Left ventricle myocardium superior (tissue), 1 donor: ENCODE results near the gene DMXL1. TPM values are rescaled to one million over a fixed set of nuclear protein-coding genes. Genes with fewer than 3 reads are reported as not detected.
A peak's percentile ranks its signal among the peaks of the same experiment; 100 is the strongest.

ENCODE experiments used
- ATAC-seq: fragments of 200-7000 bp; cut with Tn5 transposase; one replicate; pipeline ENCODE4 v1.9.1; 2020; ENCODE audit warnings: mild to moderate bottlenecking, moderate library complexity
- DNase-seq: peaks from one replicate; pipeline ENCODE4 v3.0.0-alpha.2; 2020
- intact Hi-C: fragments of 100-400 bp; cut with micrococcal nuclease; formaldehyde crosslinking; loops from one replicate; pipeline ENCODE4 v1.11.0; 2022
- long read RNA-seq: library from polyadenylated mRNA; unstranded; transcript quantifications from one replicate; pipeline ENCODE4 v2.0.0, GENCODE V29; 2021
- total RNA-seq: library from RNA; stranded (reverse); fragmentation: NEBNext Ultra II Directional; extraction: Animal tissue kit (Norgen Biotek cat#: 25700); gene quantifications from one replicate; pipeline ENCODE4 v1.2.1, GENCODE V29; 2021
- donor health status: DM: no; HTN: yes; CAD: no; lungs with severe emphysema.

The DMXL1 gene
- 23.6 TPM for total RNA-seq
- long read RNA-seq, partial matches to known transcripts = 3 of 5 reads
- long read RNA-seq, other reads (novel, unspliced or antisense) = 2 of 5 reads

GRCh38 chr5:119070828-119071560 is at the start of gene DMXL1:
DMXL1 (plus strand) TSS chr5:119071087; CDS start chr5:119071570, 483 bp downstream.
- intact Hi-C loops = no loop called here
- DNase-seq (peak; percentile 100), ATAC-seq (peak; percentile 97)

GRCh38 chr5:119021149-119021732 is 49.6 kb upstream of the DMXL1 start:
- intact Hi-C loops = no loop called here
- ATAC-seq = no peak
- DNase-seq = no peak

GRCh38 chr5:119022017-119022745 is 48.7 kb upstream of the DMXL1 start:
- intact Hi-C loops = no loop called here
- ATAC-seq (no peak), DNase-seq (no peak)

GRCh38 chr5:119022773-119023172 is 48.1 kb upstream of the DMXL1 start:
- intact Hi-C loops = no loop called here
- ATAC-seq = no peak
- no peak for DNase-seq

GRCh38 chr5:119028575-119028974 is 42.3 kb upstream of the DMXL1 start:
- ATAC-seq (no peak), DNase-seq (no peak)
- intact Hi-C loops = no loop called here

- ATAC-seq (no peak), DNase-seq (no peak)
- intact Hi-C loops = no loop called here
Measured at GRCh38 chr5:119031011-119031886, 39.6 kb upstream of the DMXL1 start.

GRCh38 chr5:119031905-119032304 is 39.0 kb upstream of the DMXL1 start:
- no peak for ATAC-seq
- DNase-seq = no peak
- intact Hi-C loops = no loop called here

GRCh38 chr5:119032656-119033055 is 38.2 kb upstream of the DMXL1 start:
- intact Hi-C loops = no loop called here
- DNase-seq (no peak), ATAC-seq (peak; percentile 21)

- intact Hi-C loops = no loop called here
Measured at GRCh38 chr5:119033135-119033534, 37.8 kb upstream of the DMXL1 start.

GRCh38 chr5:119036101-119036762 is 34.7 kb upstream of the DMXL1 start:
- DNase-seq = no peak
- no peak for ATAC-seq
- intact Hi-C loops = no loop called here

More at GRCh38 chr5:119033135-119033534, 37.8 kb upstream of the DMXL1 start:
- DNase-seq = no peak
- no peak for ATAC-seq

- no peak for DNase-seq
- intact Hi-C loops = no loop called here
- ATAC-seq = no peak
Measured at GRCh38 chr5:119037496-119038215, 33.2 kb upstream of the DMXL1 start.

- no peak for DNase-seq
- intact Hi-C loops = no loop called here
- ATAC-seq = no peak
Measured at GRCh38 chr5:119048246-119048645, 22.6 kb upstream of the DMXL1 start.

GRCh38 chr5:119049824-119050449 is 20.9 kb upstream of the DMXL1 start:
- no peak for ATAC-seq
- DNase-seq = no peak
- intact Hi-C loops = no loop called here

- intact Hi-C loops = no loop called here
- DNase-seq = no peak
- ATAC-seq = no peak
Measured at GRCh38 chr5:119054101-119054500, 16.8 kb upstream of the DMXL1 start.

GRCh38 chr5:119055294-119055693 is 15.6 kb upstream of the DMXL1 start:
- DNase-seq (no peak), ATAC-seq (no peak)
- intact Hi-C loops = no loop called here

GRCh38 chr5:119058979-119059529 is 11.8 kb upstream of the DMXL1 start:
- intact Hi-C loops = no loop called here
- ATAC-seq = no peak
- no peak for DNase-seq

GRCh38 chr5:119059740-119060255 is 11.1 kb upstream of the DMXL1 start:
- DNase-seq (no peak), ATAC-seq (no peak)
- intact Hi-C loops = no loop called here
